ENCODE results near the gene ASB7. TPM values are rescaled to one million over a fixed set of nuclear protein-coding genes. Genes with fewer than 3 reads are reported as not detected.

ASB7 gene
- total RNA-seq, 1 donor from 2014 or later = 14.6 TPM

DNA sequence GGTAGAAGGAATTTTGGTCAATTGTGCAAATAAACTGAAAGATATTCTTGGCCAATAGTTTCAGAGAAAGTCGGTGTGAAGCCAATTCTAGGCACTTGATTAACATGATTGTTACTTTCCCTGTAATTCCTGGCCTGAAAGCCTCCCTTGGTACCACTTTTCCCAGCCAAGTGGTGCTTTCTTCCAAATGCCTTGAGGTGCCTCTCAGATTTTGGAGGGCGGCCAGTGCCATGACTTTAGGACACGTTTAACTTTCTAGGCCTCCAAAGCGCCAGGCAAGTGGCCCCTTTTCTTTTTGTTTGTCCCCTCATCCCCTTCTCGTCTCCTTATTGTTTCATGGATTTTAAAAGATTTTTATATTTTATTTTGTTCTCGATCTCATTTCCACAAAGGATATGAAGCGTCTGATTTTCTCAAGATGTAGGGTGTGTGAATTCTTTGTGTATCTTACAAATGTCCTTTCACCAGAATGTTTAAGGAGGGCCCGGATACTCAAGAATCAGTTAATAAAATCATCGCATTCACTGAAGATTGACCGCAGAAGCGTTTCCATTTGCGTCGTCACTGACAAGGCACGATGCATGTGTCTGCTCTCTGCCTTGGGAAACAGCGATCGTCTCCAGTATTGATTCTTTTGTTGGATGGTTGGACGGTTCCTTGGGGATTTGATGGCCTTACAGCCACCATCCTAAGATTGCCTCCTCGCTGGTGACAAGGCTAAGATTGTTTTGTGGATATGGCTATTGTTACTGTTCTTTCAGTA lies 87.8 kb downstream of the ASB7 start:
- TF ChIP-seq, protein P1, sequence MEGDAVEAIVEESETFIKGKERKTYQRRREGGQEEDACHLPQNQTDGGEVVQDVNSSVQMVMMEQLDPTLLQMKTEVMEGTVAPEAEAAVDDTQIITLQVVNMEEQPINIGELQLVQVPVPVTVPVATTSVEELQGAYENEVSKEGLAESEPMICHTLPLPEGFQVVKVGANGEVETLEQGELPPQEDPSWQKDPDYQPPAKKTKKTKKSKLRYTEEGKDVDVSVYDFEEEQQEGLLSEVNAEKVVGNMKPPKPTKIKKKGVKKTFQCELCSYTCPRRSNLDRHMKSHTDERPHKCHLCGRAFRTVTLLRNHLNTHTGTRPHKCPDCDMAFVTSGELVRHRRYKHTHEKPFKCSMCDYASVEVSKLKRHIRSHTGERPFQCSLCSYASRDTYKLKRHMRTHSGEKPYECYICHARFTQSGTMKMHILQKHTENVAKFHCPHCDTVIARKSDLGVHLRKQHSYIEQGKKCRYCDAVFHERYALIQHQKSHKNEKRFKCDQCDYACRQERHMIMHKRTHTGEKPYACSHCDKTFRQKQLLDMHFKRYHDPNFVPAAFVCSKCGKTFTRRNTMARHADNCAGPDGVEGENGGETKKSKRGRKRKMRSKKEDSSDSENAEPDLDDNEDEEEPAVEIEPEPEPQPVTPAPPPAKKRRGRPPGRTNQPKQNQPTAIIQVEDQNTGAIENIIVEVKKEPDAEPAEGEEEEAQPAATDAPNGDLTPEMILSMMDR (conservative IDR thresholded peaks at IDR 0.05) = no peak
- Mint-ChIP-seq H3K27me3 (peaks cover 11% of the 10 kb centered on the region), H3K4me1 (ENCODE audit: unreplicated experiment) (peaks cover 12% of the 10 kb centered on the region), H3K4me3 (no peak overlapping the region), H3K9me3 (no peaks in the 10 kb centered on the region), H3K27ac (no peak overlapping the region), H3K36me3 (no peaks in the 10 kb centered on the region)
- no peak for DNase-seq (ENCODE audit: extremely low spot score, unreplicated experiment)

DNA sequence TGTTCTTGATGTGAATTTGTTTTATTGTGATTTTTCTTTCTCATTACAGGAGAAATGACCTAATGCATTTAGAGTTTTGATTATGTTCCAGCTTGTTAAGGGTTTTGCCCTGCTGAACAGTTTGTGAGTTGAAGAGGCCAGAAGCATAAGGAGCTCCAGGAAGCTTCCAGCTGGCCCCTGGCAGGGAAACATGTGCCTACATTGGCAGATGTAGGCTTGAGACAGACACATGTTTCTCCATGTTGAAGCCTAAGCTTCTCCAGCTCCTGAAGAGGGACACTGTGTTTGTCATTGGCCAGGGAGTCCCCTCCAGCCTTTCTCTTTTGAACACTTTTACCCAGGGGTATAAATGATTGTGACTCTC lies 88.4 kb downstream of the ASB7 start:
- Mint-ChIP-seq H3K27me3 (peaks cover 11% of the 10 kb centered on the region), H3K4me1 (ENCODE audit: unreplicated experiment) (peaks cover 12% of the 10 kb centered on the region), H3K27ac (no peak overlapping the region), H3K4me3 (no peak overlapping the region), H3K36me3 (no peaks in the 10 kb centered on the region), H3K9me3 (no peaks in the 10 kb centered on the region)
- DNase-seq (ENCODE audit: extremely low spot score, unreplicated experiment) = no peak
- TF ChIP-seq, protein P1 (conservative IDR thresholded peaks at IDR 0.05) = no peak

DNA sequence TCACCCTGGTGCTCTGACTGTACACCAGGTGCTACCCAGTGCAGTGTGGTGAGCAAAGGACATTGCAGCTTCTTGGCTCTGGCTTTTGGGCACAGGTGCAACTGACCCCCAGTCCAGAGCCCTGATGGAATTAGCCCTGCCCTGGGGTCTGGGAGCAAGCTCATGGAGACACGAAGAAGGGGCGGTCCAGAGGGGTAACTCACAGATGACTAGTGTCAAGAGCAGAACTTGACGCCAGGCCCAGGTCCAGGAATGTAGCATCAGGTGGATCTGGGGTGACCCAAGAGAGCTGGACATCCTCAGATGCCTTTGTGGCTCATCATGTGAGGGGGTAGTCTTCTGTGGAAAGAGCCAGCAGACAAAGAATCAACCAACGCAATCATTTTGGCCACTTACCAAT lies 88.9 kb downstream of the ASB7 start:
- DNase-seq (ENCODE audit: extremely low spot score, unreplicated experiment) = no peak
- Mint-ChIP-seq H3K27ac (no peak overlapping the region), H3K9me3 (no peaks in the 10 kb centered on the region), H3K4me3 (no peak overlapping the region), H3K4me1 (ENCODE audit: unreplicated experiment) (peaks cover 12% of the 10 kb centered on the region), H3K27me3 (peaks cover 11% of the 10 kb centered on the region), H3K36me3 (no peaks in the 10 kb centered on the region)
- TF ChIP-seq, protein P1 (conservative IDR thresholded peaks at IDR 0.05) = no peak

DNA sequence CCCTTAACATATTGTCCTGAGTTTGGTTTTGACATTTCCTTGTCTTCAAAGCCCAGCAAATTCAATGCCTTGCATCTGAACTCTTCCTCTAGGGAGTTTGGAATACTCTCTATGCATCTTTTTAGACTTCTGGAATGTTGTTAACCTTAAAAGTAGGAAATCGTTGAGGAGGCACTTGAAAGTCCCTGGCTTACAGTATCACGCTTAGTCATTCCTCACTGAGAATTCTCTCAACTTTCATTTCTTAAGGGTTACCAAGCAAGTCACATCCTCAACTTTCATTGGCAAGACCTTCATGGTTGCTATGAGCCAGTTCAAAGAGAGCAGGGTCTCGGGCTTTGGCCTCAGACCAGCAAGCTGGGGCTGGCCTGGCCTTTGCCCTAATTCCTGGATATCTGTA lies 89.9 kb downstream of the ASB7 start:
- H3K27me3 Mint-ChIP-seq = peaks cover 14% of the 10 kb centered on the region
- DNase-seq (ENCODE audit: extremely low spot score, unreplicated experiment) = no peak
- H3K4me1 Mint-ChIP-seq (ENCODE audit: unreplicated experiment) = peaks cover 12% of the 10 kb centered on the region
- TF ChIP-seq, protein P1 (conservative IDR thresholded peaks at IDR 0.05) = no peak
- H3K27ac Mint-ChIP-seq = no peak overlapping the region
- no peak overlapping the region for H3K4me3 Mint-ChIP-seq
- no peaks in the 10 kb centered on the region for H3K36me3 Mint-ChIP-seq
- H3K9me3 Mint-ChIP-seq = no peaks in the 10 kb centered on the region

DNA sequence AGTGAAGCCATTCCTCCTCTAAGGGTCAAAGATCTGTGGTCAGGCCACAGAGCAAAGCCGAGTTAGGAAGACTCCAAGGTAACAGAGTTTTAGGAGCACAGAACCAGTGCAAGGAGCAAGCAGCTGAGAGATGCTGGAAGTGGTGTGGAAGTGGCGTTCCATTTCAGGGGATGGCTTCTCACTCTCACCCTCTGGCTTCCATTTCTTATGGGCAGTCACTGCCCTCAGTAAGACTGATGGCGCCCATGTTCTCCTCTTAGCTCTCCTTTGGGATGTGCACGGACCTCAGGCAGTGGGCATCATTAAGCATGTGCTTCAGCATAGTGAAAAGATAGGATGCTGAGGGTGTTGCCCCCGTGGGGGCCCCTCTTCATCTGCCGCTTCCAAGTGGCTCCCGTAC lies 90.3 kb downstream of the ASB7 start:
- H3K4me1 Mint-ChIP-seq (ENCODE audit: unreplicated experiment) = peaks cover 10% of the 10 kb centered on the region
- no peak for DNase-seq (ENCODE audit: extremely low spot score, unreplicated experiment)
- H3K27ac Mint-ChIP-seq = no peak overlapping the region
- no peaks in the 10 kb centered on the region for H3K36me3 Mint-ChIP-seq
- H3K4me3 Mint-ChIP-seq = no peak overlapping the region
- H3K27me3 Mint-ChIP-seq = peaks cover 14% of the 10 kb centered on the region
- H3K9me3 Mint-ChIP-seq = no peaks in the 10 kb centered on the region
- TF ChIP-seq, protein P1 (conservative IDR thresholded peaks at IDR 0.05) = no peak
